Measurements from ENCODE around the gene SUMF1.

SUMF1 gene

DNA sequence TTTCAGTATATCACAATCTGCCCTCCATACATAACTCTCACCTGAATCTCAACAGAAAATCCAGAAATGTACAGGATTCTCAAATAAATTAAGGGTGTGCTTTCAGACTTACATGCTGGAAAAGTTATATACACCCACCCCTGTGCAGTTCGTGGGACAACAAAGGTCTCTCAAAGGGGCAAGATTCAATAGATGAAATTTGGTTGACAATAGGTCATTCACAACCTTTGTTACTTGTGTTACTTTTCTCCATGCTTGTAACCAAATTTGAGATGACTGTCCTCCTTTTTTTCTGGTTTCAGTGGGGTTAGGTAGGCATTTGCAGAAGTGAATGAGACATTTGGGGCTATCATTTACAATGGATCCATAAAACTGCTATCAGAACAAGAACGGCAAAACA lies 91.2 kb downstream of the SUMF1 start:
- DNase-seq, result no peak

DNA sequence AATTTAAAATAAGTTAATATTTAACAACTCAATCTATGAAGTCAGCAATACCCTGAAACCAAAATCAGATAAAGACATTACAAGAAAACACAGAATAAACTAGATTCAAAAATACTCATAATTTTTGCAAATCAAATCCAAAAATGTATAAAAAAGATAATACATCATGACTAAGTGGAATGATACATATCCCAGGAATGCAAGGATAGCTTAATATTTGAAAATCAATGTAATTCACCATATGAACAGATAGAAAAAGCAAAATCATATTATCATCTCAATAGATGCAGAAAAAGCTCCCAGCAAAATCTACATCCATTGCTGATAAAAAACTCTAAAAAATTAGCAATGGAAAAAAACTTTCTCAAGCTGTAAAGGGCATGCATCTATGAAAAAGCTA lies 93.4 kb downstream of the SUMF1 start:
- DNase-seq, result no peak

DNA sequence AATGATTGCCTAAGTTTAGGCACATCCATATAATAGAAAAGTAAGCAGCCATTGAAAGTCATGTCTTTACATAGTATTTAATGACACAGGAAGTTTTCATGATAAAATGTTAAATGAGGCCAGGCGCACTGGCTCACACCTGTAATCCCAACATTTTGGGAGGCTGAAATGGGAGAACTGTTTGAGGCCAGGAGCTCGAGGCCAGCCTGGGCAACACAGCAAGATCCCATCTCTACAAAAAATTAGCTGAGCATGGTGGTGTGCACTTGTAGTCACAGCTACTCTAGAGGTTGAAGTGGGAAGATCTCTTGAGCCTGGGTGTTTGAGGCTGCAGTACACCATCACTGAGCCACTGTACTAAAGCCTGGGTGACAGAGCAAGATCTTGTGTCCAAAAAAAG lies 104.5 kb downstream of the SUMF1 start:
- DNase-seq, result no peak

DNA sequence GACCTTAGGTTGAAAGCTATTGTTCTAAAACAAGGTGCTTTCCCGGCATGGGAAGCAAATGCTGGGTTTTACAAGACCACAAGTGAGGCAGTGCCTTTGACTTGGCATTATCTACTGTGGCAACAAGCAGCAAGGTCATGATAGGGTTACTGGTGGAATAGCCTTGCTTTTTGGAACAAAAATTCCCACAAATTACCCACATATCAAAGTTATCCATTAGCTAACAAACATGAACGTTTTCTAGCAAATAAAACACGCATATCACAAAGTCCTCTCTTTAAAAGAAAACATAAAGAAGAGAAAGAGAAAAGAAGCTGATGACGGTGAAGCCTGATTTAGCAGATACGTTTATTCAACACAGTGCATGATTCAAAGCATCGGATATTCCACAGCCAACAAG lies 106.3 kb downstream of the SUMF1 start:
- DNase-seq, result no peak

DNA sequence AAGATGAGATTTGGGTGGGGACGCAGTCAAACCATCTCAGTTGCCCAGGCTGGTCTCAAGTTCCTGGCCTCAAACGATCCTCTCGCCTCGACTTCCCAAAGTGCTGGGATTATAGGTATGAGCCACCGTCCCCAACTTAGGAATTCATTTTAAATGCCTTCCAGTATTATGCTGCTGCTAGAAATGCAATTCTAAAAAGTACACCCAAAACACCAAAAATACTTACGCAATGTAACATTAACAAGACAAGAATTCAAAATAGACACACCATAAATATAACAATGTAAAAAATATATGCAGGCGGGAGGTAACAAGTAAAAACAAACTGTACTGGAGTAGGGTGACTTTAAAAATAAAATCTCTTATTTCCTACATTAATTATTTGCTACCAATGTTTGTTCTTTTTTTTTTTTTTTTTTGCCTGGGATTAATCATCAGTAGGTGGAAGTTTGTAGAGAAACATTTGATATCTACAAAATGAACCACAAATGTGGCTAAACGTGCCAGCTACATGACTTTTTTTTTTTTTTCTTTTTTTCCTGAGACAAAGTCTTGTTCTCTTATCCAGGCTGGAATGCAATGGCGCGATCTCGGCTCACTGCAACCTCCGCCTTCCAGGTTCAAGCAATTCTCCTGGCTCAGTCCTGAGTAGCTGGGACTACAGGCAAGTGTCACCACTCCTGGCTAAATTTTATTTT lies 107.1 kb downstream of the SUMF1 start:
- no peak for DNase-seq

DNA sequence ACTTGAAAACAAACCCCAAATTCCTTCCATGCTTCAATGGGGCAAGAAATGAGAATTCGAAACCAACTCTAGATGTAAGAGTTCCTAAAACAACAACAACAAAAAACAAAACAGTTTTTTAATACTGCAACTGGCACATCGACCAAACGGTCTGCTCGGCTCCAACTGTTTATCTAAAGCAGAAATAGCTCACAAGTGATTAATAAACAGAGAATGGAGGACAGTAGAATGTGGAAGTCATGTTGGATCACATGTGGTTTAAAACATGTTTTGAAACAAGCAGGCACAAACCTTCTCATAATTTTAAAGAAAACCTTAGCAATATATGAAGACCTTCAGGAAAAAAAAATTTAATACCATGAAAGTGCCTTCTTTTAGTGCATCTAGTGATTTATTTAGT lies 108.8 kb downstream of the SUMF1 start:
- DNase-seq, result no peak

DNA sequence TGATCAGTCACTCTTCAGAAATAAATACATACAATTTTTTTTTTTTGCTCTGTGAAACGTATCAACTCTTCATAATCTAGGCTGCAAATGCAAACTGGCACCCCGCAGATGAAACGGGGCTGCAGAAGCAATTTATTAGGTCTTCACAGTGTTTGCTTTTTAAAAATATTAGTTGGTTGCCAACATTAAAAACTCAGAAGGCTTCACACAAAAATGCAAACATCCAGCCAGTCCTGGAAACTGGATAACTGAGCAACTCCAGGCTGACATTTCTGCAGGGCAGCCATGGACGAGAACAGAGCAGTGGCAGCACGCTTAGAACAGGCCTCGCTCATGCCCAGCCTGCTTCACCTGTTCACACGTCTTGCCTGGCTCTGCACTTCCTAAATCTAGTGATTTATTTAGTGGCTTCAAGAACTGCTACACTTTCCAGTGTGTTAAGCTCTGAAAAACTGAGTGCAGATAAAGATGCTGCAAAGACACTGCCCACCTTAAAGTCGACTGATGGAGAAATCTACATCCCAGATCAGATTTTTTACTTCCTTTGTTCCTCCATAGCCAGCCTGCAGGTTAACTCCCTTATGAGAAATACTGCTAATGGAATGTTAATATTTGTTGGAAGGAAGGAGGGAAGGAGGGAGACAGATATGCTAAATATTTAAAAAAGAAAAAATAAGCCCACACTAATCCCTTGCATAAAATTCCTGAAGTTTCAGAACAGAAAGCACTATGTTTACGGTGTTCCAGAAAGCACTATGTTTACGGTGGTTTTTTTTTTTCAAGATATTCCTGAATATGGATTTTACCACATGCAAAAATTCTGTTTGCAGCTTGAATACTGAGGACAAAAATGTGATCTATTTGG lies 110.3 kb downstream of the SUMF1 start:
- no peak for DNase-seq

DNA sequence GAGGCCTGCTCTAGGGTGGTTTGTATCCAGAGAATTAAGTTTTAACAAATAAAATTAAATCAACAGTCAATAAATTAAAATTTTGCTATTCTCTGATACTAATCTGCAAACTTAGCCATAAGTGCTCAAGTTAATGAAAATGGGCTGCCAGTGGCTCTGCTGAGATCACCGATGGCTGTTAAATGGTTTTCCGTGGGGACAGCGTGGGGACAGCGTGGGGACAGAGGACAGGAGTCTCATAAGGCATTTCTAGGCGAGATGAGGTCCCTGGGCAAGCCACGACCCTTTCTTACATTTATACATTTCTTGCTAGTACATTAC lies 110.9 kb downstream of the SUMF1 start:
- no peak for DNase-seq

DNA sequence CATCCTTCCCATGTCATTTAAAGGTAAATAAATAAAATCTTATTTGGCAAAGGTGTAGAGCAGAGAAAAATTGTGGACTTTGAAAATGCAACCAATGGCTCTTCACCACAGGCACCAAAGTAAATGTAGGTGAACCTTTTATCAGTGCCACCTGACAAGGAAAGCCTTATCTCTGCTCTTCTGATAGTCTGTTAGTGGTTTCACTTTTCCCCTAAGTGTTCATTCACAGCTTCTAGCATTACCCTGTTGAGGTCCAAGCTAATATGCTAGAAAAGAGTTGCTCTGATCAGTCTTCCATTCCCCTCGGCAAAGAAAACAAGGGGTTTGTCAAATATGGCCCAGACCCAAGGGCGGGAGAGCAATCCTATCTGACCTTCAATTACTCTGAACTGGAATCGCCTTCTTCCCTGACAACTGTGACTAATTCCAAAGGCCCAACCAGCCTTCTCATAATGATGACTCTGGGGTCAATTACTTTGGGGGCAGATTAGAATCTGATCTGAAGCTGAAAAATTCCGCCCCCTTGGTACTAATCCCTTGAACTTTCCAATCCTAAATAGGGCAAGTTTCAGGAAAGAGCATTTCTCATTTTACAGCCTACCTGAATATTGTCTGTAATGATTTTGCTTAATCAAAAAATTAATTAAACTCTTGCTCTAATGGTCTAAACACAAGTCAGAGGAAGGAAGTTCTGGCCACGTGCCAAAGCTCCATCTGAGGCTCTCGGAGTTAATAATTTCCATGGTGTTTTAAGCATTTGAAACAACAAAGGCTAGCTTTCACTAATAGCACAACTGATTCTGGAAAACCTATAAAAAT lies 111.5 kb downstream of the SUMF1 start:
- DNase-seq, result no peak

DNA sequence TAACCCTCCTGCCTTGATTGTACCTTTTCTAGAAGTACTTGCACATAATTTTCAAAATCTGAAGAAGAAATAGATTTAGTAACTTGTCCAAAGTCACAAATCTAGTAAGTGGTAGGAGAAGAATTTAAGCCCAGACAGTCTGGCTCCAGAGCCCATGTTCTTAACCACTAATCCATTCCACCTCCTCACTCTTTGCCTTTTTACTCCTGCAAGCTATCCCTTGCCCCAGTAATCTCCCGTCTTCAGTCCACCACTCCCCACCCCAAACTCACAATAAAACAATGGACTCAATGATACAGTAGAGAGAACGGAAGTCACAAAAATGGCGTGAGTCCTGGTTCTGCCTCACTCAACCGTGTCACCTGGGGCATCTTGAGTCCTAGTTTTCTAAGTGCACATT lies 115.2 kb downstream of the SUMF1 start:
- no peak for DNase-seq

DNA sequence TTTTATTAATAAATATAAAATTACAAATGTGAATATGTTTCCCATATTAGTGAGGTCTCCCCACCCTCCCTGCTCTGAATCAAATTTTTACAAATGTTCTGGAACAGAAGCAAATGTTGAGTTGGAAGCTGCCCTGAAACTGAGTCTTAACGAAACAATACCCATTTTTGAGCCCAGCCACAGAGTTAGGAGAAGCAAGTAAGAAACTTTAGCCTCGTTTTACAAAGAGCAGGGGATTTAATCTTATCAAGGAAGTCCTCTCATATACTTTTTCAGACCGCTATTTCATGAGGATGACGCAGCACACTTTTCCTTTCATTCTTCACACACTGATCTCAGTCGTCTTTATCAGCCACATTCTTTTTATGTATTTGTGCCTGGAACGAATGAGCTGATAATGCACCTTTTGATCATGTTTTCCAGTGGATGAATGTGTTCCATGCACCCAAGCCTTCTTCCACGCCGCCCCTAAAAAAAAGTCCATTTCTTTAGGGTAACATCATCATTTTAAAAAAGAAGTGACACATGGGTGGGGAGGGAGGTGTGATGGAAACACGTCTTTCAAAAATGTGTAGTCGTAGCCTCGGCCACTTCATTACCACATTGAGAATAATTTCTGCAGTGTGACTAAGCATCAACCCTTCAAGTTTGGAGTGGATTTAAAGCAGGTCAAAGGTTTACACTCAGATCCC lies 115.8 kb downstream of the SUMF1 start:
- no peak for DNase-seq

DNA sequence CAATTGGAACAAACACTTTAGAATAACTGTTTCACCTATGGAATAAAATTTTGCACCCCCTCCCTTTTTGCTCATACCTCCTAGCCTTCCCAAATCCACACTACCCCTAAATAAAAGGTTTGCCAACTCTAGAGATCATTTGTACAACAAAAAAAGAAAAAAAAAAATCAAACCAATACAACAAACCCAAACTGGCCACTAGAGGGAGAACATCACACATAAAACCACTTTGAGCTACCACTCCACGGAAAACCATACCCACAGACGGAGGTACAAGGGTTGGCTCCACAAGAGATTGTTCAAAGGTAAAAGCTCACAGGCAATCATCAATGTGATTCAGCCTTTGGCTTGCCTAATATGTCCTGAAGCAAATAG lies 116.3 kb downstream of the SUMF1 start:
- peak; percentile 71 for DNase-seq

DNA sequence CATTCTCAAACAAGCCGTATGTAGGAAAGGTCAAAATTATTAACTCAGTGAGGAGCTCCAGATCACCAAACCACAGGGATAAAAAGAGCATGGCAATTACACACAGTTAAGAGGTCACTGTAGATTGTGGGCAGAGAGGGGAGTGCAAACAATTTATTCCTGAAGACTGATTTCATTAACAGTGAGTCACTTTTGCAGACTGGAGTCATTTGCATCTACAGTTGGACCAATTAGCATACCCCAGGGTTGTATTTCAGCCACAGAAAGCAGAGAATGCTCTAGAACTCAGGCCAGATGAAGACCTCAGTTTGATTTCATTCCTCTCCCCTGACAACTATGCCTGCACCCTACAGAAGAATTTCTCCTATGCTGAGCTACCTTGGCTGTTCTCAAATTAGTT lies 123.8 kb downstream of the SUMF1 start:
- no peak for DNase-seq

DNA sequence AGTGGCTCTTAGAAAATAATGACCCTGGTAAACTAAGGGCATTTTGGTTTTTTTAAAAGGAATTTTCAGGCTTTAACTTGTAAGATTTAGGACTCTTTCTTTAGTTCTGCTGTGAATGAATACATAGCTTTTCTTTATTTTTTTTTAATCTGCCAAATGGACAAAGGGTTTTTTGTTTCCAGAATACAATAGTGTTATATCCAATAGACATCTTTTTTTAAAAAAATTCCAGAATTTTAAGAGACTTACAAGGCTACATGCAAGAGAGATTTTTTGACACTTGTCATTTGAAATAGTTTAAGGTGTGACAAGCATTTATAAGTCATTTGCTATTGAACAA lies 125.8 kb downstream of the SUMF1 start:
- no peak for DNase-seq

DNA sequence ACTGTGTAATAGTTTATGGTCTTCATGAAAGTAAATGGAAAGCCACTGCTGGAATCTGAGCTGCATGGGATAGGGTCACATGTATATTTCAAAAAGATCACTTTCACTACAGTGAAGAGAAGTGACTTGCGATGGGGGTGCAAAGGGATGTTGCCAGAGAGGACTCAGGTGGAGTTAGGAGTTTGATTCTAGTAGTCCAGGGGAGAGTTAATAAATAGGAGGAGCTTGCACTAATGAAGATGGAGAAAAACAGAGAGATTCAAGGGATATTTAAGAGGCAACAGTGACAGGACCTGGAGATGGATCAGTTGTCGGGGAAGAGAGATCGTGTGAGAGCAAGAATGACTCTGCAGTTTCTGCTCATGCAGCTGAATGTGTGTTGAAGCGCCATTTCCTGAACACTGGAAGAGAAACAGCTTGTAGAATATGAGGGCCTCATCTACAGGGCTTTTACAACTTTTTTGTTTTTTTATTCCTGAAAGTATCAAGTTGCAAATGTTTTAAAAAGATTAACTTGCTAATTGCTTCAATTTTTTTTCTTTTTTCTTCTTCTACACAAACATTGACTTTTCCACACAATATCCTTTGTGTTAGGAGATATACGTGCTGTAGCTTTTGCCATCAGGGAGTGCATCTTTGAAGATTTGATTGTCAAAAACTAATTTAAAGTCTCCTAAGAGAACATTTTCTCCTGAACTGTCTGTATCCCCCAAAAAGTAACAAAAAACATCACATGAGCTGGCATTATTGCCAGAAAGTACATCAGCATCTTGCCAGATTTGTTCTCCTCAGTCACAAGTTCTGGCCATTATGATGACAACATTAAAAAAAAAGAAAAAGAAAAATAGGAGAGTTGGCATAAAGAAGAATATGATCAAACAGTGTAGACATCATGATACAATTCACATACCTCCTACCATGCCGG lies 126.4 kb downstream of the SUMF1 start:
- DNase-seq, result peak; percentile 36

DNA sequence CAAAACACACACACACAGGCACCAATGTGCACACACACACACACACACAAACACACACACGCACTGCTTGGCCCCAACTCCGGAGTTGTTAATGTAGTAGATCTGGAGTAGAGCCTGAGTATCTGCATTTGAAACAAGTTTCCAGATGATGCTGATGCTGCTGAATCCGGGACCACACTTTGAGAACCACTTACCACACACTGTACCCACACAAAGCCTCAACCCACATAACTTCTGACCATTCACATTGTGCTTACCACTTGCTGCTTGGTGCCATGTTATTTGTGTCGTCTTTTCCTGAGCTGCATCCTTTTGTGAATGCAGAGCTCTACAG lies 127.0 kb downstream of the SUMF1 start:
- DNase-seq, result no peak

DNA sequence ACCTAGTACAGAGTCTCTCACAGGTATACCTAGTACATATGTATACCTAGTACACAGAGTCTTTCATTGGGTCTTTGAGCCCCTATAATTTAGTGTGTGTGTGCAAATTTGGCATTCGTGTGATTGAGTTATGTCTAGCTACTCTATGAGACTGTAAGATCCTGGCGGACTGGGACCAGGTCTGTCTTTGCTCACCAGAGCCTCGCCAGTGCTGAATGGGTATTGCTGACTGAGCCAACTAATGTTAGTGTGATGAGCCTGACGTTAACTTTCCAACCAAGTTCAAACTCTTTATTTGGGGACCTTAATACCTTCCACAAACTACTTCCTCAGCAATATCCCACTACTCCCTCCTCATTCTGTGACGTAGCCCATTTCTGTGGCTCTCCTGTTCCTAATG lies 128.3 kb downstream of the SUMF1 start:
- no peak for DNase-seq

DNA sequence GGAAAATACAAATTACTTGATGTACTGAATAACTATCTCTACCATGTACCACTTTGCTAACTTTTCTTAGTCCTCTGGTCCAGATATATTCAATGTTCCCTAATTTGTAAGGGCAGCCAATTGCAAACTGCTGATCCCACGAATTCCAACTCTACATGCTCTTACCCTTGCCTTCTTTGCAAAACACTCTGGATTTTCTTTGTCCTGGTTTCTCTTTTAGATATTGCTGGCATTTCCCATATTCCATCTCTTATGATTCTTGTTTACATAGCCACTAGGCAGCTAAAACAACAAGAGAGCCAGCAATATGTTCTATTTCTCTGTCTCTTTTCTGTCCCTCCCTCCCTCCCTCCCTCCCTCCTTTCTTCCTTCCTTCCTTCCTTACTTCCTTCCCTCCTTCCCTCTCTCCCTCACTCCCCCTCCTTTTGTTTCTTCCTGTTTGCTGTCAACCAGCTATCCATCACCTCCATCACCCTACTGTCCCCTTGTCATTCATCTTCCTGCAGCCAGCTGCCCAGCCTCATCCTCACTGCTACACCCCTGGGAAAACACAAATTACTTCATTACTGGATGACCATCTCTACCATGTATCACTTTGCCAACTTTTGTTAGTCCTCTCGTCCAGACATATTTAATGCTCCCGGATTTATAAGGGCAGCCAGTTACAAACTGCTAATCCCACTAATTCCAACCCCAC lies 130.1 kb downstream of the SUMF1 start:
- no peak for DNase-seq

DNA sequence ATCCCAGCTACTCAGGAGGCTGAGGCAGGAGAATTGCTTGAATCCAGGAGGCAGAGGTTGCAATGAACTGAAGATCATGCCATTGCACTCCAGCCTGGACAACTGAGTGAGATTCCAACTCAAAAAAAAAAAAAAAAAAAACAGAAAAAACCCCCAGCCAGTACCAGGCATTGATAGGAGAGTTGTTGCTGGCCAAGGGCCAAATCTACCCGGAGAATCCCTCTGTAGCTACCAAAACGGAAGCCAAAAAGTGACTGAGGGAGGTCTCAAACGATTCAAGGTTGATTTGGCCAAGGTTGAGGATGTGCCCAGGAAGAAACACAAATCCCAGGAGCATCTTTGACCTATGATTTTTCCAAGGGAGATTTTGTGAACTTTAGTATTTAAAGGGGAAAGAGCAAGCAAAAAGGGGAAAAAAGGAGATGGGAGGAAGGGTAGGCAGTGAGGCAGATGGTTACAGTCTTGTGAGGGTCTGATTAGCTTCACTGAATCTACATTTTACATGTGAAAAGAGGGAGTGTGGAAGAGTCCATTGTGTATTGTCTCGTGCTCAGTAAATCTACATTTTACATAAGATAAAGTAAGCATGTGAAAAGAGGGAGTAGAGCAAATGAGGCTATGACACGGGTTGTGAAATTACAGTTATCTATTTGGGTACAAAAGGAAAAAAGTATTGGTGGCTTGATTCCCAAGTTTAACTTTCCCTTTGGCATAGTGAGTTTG lies 131.1 kb downstream of the SUMF1 start:
- DNase-seq, result no peak

DNA sequence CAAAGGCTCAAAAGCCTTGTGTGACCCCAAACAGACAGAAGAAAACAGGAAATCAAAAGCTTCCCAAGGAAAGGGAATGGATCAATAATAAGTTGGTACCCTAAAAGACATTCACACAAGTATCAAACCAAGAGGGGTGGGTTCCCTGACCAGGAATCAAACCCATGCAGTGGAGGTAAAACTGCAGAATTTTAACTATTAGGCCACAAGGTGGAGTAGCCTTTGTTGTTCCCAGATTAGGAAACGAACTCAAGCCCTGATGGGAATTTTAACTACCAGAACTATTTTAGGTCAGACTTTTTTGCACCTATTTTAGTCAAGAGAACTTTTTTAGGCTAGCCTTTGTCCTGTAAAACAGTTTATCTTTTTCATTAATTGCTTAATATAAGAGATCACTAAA lies 132.5 kb downstream of the SUMF1 start:
- no peak for DNase-seq

DNA sequence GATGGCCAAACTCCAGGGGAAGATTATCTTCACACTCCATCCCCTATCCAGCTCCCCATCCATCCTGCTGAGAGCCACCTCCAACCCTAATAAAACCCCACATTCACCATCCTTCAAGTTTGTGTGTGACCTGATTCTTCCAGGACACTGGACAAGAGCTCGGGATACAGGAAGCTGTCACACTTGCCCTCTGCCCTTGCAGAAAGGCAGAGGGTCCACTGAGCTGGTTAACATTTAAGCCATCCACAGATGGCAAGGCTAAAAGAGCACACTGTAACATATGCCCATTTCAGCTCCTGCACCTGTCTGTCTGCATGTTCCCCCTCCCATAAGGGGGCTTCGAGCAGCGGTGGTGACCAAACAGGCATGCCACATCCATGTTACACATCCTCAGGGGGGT lies 134.1 kb downstream of the SUMF1 start:
- DNase-seq, result no peak
